ENCODE results near the gene ATF4. TPM values are rescaled to one million over a fixed set of nuclear protein-coding genes. Genes with fewer than 3 reads are reported as not detected.
"Not testable (repeated sequence)": the region's sequence is repeated elsewhere in the genome, so short reads cannot be mapped to it uniquely, and the experiment has no call there.

ATF4 gene
- total and polyA plus RNA-seq, 3 donors from 2014 or later = 192 to 228 (median 227) TPM

DNA sequence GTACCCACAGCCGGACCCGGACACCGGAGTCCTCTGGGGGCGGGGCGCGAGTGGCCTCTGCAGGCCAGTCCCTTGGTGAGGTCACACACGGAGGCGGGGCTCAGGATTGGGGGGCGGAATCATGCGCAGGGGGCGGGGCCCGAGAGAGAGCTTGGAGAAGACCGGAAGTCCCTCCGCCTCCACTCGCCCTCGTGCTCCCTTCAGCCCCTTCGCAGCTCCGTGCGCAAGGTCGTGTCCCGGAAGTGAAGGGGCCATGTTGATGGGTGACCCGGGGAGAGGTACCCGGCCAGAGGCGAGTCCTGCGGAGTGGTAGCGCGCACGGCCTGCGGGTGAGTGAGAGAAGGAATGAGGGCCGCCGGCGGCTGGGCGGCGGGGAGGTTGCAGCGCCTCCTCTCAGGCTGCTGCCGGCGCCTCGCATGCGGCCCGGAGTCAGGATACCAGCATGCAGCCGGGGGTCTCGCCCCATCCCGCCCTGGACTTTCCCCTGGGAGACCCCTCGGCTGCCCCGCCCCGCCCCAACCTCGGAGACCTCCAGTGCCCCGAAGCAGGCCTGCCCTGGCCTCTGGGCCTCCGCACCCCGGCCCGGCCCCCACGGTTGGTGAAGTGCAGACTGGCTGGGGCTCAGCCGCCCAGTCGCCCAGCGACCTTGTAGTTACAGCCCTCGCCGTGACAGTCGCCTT, 18.1 kb upstream of the ATF4 start, which contains the start of gene MIEF1:
MIEF1 (plus strand) TSS at position 182 of the 680 bp plus-strand sequence. CDS start 9,005 bp downstream, outside the sequence.
- Histone ChIP-seq H3K27me3 (no peaks in the 10 kb centered on the region), H3K4me1 (peaks cover 28% of the 10 kb centered on the region), H3K9me3 (no peaks in the 10 kb centered on the region), H3K4me3 (peak within 1 kb of the TSS; percentile 85 to 95), H3K27ac (peak within 1 kb of the TSS; percentile 86 to 87), H3K36me3 (ENCODE audit: low read depth, missing control alignments) (no peaks in the 10 kb centered on the region)
- WGBS, 2 donors = 0 to 1% methylated on average over 6 to 53 of the region's 58 CpGs
- intact Hi-C loops (cut with DNase I; ENCODE audit: low total_unique reads) = no loop called here
- TF ChIP-seq POLR2A (IDR thresholded peaks at IDR 0.05) = no peak
- TF ChIP-seq, protein P1, sequence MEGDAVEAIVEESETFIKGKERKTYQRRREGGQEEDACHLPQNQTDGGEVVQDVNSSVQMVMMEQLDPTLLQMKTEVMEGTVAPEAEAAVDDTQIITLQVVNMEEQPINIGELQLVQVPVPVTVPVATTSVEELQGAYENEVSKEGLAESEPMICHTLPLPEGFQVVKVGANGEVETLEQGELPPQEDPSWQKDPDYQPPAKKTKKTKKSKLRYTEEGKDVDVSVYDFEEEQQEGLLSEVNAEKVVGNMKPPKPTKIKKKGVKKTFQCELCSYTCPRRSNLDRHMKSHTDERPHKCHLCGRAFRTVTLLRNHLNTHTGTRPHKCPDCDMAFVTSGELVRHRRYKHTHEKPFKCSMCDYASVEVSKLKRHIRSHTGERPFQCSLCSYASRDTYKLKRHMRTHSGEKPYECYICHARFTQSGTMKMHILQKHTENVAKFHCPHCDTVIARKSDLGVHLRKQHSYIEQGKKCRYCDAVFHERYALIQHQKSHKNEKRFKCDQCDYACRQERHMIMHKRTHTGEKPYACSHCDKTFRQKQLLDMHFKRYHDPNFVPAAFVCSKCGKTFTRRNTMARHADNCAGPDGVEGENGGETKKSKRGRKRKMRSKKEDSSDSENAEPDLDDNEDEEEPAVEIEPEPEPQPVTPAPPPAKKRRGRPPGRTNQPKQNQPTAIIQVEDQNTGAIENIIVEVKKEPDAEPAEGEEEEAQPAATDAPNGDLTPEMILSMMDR (IDR thresholded peaks at IDR 0.05) = no peak
- DNase-seq = peak; percentile 99

DNA sequence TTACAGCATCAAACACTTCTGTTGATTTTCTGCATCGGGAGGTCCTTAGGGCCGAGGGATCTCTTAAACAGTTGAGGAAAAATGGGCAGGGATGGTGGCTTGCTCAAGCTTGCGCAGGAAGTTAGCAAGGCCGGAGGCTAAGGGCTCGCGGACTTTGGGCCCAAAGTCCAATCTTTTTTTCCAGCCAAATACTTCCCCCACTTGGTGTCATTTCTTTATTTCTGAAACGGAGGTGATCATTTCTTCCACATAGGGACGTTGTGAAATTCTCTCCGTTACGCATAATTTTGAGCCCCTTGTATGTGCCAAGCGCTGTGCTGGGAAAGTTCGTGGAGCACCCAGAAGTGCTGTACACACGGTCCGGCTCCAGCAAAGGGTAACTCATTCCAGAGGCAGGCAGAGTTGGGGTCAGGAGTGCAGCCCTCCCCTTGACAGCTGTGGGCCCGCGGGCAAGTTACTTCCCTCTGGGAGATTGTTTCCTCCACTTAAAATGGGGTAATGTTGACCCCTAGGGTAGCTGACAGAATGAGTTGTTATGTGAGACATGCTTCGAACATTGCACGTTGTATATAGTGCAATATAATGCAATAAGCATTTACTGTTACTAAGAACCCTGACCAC, 17.5 kb upstream of the ATF4 start:
- Histone ChIP-seq H3K4me1 (peaks cover 28% of the 10 kb centered on the region), H3K4me3 (peak overlapping the region; percentile 85 to 95), H3K9me3 (no peaks in the 10 kb centered on the region), H3K27ac (peak overlapping the region; percentile 86 to 87), H3K36me3 (ENCODE audit: low read depth, missing control alignments) (no peaks in the 10 kb centered on the region), H3K27me3 (no peaks in the 10 kb centered on the region)
- 3 to 5% methylated on average over 18 of the region's 18 CpGs for WGBS, 2 donors
- DNase-seq = no peak
- no peak for TF ChIP-seq POLR2A (IDR thresholded peaks at IDR 0.05)
- TF ChIP-seq, protein P1 (IDR thresholded peaks at IDR 0.05) = no peak
- intact Hi-C loops (cut with DNase I; ENCODE audit: low total_unique reads) = no loop called here

DNA sequence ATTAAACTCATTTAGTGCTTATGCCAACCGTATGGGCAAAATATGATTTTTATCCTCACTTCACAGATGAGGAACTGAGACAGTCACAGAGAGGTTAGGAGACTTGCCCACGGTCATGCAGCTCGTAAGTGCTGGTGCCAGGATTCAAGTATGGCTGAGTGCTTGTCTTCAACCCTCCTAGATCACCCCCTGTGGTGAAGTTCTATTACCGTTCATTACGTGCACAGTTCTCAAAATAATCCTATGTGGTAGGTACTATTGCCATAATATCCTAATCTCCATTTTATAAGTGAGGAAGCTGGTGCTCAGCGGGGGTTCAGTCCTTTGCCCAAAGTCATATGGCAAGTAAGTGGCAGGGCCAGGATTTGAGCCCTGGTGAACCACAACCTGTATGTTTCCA, 16.7 kb upstream of the ATF4 start:
- no peak overlapping the region for H3K27ac ChIP-seq
- H3K36me3 ChIP-seq (ENCODE audit: low read depth, missing control alignments) = no peaks in the 10 kb centered on the region
- WGBS, 2 donors = 59 to 65% methylated on average over 6 of the region's 6 CpGs
- intact Hi-C loops (cut with DNase I; ENCODE audit: low total_unique reads) = no loop called here
- H3K4me3 ChIP-seq = peak overlapping the region; percentile 85 to 95
- H3K9me3 ChIP-seq = no peaks in the 10 kb centered on the region
- H3K27me3 ChIP-seq = no peaks in the 10 kb centered on the region
- DNase-seq = no peak
- TF ChIP-seq POLR2A (IDR thresholded peaks at IDR 0.05) = no peak
- TF ChIP-seq, protein P1 (IDR thresholded peaks at IDR 0.05) = no peak
- H3K4me1 ChIP-seq = peaks cover 28% of the 10 kb centered on the region

DNA sequence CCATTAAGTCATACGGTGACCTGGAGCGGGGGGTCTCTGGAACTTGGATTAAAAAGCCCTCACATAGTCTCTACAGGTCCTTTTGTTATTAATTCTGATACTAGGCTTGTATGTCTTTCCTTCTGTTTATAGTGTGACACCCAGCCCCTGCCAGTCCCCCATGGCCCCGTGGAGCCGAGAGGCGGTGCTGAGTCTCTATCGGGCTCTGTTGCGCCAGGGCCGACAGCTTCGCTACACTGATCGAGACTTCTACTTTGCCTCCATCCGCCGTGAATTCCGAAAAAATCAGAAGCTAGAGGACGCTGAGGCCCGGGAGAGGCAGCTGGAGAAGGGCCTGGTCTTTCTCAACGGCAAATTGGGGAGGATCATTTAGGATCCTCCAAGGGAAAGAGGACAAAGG, 16.3 kb upstream of the ATF4 start:
- no peaks in the 10 kb centered on the region for H3K27me3 ChIP-seq
- peaks cover 28% of the 10 kb centered on the region for H3K4me1 ChIP-seq
- no peak overlapping the region for H3K27ac ChIP-seq
- TF ChIP-seq POLR2A (IDR thresholded peaks at IDR 0.05) = no peak
- TF ChIP-seq, protein P1 (IDR thresholded peaks at IDR 0.05) = no peak
- H3K4me3 ChIP-seq = no peak overlapping the region
- 93 to 96% methylated on average over 15 to 16 of the region's 16 CpGs for WGBS, 2 donors
- no peaks in the 10 kb centered on the region for H3K9me3 ChIP-seq
- intact Hi-C loops (cut with DNase I; ENCODE audit: low total_unique reads) = no loop called here
- no peaks in the 10 kb centered on the region for H3K36me3 ChIP-seq (ENCODE audit: low read depth, missing control alignments)
- DNase-seq = no peak

DNA sequence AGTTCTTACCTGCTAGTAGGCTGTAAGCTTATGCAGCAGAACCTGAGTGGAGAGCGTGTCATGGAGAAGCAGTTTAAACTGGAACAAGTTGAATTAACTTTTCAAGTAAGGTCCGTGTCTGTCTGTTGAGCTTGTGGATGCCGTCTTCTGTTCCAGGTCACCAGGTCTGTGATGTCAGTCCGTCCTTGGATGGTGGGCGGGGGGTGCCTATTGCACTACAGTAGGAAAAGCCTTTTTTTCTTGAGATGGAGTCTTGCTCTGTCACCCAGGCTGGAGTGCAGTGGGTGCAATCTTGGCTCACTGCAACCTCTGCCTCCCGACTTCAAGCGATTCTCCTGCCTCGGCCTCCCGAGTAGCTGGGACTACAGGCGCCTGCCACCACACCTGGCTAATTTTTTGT, 13.3 kb upstream of the ATF4 start:
- H3K4me1 ChIP-seq = peaks cover 12% of the 10 kb centered on the region
- H3K27me3 ChIP-seq; H3K27ac ChIP-seq; intact Hi-C loops (cut with DNase I; ENCODE audit: low total_unique reads); H3K36me3 ChIP-seq (ENCODE audit: low read depth, missing control alignments); H3K9me3 ChIP-seq; DNase-seq; H3K4me3 ChIP-seq: not testable (repeated sequence)
- WGBS, 2 donors = 85 to 88% methylated on average over 10 of the region's 10 CpGs

All from testis (tissue), 3 donors.